ENCODE results near the gene SYT7.

The SYT7 gene

GRCh38 chr11:61514050-61514917 lies 66.6 kb downstream of the SYT7 start:
- DNase-seq (ENCODE audit: low read depth in 2 of 2) = no peak

DNA sequence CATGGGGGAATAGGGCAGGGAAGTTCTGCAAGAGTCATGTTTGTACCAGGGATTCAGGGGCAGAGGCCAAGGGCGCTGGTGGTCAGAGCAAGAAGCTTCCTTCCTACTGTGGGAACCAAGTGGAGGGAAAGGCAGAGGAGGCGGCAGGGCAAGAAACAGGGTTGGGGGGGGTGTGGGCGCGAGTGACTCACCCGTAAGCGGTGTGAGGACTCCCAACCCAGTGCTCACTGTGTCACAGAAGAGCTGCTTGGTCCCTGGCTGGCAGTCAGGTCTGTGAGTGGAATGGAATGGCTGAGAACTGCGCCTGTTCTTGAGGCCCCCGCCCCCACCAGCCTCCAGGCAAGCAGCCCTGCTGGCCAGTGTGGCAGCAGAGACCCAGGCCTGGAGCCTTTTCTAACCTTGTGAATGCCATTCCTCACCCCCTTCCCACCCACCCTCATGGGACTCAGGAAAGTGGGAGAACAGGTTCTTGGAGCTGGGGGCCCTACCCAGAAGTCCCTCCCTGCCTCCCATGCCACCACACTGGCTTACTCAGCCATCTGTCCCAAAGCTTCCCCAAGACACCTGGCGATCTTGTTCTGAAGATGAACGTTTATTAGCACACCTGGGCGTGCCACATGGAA lies 67.6 kb downstream of the SYT7 start:
- DNase-seq (ENCODE audit: low read depth in 2 of 2) = no peak

- no peak for DNase-seq (ENCODE audit: low read depth in 2 of 2)
Observed at GRCh38 chr11:61512435-61512834, 68.4 kb downstream of the SYT7 start.

DNA sequence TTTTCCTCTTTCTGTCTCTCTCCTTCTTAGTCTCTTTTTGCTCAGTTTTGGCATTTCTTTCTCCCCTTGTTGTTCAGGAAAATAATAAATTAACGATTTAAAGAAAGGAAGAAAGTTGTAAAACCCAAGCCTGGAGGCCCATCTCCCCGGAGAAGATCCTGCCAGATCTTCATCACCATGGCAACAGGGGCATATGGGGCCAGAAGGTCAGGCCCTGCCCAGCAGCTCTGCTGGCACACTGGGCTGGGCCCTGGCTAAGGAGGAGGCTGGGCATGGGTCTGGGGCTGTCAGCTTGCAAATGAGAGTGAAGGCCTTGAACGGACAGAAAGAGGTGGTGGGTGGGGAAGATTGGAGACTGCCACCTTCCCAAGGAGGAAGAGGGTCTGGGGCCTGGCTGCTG lies 69.5 kb downstream of the SYT7 start:
- DNase-seq (ENCODE audit: low read depth in 2 of 2) = no peak

DNA sequence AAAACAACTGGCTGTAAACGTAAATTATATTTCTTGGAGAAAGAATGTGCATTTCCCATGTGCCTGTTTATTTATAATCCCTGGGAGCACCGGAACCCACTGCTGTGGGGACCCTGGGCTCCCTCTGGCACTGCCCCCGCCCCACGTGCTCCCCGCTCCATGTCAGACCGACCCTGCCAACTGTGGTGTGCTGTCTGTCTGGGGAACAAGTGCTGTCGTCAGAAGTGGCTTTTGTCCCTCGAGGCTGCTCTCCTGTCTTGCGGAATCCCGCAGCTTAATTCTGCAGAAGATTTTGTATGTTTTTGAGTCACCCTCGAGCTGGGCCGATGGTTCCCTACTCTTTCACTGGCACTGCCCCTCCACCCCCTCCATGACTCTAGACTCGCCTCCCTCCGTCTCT lies 69.9 kb downstream of the SYT7 start:
- no peak for DNase-seq (ENCODE audit: low read depth in 2 of 2)

- DNase-seq (ENCODE audit: low read depth in 2 of 2) = no peak
Observed at GRCh38 chr11:61510166-61510919, 70.5 kb downstream of the SYT7 start.

DNA sequence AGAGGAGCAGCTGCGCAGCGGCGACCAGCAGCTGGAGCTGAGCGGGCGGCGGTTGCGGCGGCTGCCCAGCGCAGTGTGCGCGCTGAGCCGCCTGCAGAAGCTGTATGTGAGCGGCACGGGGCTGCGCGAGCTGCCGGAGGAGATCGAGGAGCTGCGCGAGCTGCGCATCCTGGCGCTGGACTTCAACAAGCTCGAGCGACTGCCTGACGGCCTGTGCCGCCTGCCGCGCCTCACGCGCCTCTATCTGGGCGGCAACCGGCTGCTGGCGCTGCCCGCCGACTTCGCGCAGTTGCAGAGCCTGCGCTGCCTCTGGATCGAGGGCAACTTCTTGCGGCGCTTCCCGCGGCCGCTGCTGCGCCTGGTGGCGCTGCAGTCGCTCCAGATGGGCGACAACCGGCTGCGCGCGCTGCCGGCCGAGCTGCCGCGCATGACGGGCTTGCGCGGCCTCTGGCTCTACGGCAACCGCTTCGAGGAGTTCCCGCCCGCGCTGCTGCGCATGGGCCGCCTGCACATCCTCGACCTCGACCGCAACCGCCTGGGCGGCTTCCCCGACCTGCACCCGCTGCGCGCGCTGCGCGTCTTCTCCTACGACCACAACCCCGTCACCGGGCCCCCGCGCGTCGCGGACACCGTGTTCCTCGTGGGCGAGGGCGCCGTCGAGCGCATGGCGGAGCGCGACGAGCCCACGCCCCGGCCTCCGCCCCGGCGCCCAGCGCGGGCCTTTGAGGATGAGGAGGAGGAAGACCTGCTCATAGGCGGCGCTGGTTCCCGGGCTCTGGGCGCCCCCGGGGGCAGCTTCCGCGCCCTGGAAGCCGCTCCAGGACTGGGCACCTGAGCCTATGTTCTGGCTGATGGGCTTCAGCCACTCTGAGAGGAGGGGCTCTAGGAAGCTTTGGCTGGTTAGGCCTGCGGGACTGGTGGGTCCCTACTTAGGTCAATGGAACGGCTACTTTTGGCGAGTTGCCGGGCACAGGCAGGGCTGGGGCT lies 71.5 kb downstream of the SYT7 start:
- DNase-seq (ENCODE audit: low read depth in 2 of 2) = peak; percentile 59 to 63

DNA sequence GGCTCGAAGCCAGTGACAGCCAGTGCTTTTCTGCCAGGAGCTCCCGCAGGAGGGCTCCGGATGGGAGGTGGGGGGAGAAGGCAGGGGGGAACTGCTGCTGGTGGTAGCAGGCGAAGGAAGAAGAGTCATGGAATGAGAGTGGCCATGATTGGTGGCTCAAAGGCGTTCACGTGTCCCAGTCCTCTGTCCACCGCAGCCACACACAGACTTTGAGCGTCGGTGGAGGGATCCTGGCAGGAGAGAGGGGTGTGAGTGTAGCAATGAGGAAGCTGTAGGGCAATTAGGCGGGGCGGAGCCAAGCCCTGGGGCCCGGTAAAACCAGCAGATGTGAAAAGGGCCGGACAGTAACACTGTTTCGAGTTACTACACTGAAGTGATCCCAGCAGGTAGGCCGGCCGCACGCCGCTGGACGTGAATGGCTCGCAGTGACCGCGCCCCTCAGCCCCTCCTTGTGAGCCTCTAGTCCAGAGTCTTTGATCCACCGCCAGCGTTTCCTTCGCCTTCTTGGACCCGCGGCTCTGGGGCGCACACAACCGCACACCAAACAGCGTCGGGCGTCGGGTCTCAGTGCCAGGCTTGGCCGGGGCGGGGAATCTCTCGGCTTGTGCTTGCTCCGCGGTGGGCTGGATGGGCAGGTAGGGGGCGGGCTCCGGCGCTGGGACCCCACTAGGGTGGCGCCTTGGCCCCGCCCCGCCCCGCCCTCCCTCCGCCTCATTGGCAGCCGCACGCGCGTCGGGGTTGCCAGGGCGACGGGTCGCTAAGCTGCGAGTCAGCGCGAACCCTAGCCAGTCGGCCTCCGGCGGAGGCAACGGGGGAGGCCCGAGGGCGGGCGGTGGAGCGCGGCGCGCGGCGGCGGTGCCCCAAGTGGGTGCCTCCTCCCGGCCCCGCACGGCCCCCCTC lies 72.7 kb downstream of the SYT7 start, which contains the start of gene LRRC10B:
LRRC10B (plus strand) TSS at position 788 of the 900 bp plus-strand sequence. CDS start 250 bp downstream, outside the sequence.
- DNase-seq (ENCODE audit: low read depth in 2 of 2) = peak; percentile 28 to 34

DNA sequence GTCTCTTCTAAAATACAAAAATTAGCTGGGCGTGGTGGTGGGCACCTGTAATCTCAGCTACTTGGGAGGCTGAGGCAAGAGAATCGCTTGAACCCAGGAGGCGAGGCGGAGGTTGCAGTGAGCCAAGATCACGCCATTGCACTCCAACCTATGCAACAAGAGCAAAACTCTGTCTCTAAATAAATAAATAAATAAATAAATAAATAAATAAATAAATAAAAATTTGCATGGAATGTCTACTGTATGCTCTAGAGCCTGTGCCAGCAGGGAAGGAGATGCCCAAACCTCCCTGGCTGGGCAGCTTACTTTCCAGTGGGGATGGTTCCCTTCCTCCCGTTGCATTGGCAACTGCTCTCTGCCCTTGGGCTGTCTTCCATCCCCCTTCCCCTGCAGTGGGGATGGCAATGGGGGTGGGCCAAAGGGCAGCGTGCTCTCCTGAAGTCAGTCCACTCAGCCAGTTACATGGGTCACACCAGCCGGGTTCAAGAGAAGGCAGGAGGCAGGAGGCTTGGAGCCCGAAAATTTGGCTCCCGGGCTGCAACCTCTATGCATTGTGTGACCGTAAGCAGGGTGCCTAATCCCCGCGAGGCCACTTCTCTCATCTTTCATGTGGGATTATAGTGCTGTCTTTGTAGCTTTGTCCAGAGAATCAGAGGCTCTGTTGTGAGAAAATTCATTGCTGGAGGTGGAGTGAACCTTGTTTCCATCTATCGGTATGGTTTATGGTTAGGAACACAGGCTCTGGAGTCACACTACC lies 73.7 kb downstream of the SYT7 start:
- DNase-seq (ENCODE audit: low read depth in 2 of 2) = no peak

DNA sequence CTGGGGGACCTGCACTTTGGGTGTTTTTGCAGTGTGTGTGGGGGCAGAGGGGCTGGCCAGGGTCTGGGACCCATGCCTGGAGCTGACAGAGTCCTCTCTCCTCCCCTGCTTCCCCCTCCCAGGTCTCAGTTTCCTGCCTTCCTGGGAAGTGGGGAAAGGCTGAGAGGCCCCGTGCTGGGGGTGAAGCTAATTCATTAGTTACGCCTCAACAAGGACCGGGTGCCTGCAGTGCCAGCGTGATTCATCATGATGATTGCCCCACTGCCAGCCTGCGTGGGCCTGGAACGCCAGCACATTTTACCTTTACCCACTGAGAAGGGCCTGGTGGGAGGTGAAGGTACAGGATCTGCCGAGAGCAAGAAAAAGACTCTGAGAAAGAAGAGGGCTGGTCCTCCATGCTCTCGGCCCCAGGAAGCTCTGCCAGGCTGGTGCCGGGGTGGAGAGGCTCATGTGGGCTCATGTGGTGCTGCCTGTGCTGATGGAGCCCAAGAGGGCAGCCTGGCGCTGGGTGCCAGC lies 75.2 kb downstream of the SYT7 start:
- no peak for DNase-seq (ENCODE audit: low read depth in 2 of 2)

- no peak for DNase-seq (ENCODE audit: low read depth in 2 of 2)
Observed at GRCh38 chr11:61505106-61505505, 75.8 kb downstream of the SYT7 start.

DNA sequence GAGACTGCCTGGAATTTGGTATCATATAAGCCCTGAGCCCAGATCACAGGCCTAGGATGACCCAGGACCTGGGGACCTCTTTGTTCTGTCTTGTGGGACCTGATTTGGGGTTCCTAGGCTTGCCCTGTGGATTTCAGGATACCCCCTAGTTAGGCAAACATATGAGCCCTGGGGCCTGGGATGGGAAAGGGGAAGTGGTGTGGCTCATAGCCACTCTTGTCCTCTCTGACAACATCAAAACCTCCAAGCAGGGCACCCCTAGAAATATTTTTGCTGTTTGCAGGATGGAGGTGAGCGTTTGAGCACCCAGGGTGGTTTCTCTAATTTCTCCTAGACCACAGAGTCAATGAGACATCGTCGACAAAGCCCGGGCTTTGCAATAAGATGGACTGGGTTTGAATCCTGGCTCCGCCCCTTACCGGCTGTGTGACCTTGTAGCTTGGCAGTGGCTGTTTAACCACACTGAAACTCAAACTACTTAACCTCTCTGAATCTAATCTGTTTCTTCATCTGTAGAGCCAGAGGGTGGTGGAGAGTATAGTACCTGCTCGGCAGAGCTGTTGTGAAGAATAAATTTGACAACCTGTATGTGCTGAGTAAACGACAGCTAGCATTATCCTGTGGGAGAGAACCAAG lies 77.6 kb downstream of the SYT7 start:
- DNase-seq (ENCODE audit: low read depth in 2 of 2) = no peak

GRCh38 chr11:61502522-61502921 lies 78.4 kb downstream of the SYT7 start:
- DNase-seq (ENCODE audit: low read depth in 2 of 2) = no peak

DNA sequence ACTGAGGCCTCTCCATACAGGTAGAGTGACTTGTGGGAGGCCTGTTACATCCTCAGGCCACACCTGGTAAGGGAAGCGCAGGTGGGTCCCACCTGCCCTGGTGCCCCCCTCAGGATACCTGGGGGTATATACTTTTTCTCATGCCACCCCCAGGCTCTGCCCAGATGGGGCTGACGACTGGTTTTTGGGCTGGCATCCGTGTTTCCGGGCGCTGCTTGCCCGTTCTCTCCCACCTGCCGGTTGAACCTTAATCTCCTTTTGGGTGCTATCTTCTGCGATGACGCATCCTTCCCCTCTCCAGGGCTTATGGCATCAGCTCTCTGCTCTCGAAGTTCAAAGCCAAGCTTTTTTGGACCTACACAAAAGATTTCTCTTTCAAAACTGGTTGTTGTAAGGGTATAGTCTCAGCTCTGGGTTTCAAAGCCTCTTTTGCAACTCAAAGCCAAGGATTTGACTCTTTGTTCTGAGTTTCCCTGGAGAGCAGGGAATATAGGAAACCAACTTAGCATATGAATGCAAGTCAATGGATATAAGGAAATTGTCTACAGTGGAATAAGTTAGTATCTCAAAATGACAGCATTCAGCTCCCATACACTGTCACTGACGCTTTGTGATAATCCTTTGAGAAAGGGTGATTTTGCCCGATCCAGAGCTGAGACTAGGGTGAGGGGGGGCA lies 80.9 kb downstream of the SYT7 start:
- no peak for DNase-seq (ENCODE audit: low read depth in 2 of 2)

DNA sequence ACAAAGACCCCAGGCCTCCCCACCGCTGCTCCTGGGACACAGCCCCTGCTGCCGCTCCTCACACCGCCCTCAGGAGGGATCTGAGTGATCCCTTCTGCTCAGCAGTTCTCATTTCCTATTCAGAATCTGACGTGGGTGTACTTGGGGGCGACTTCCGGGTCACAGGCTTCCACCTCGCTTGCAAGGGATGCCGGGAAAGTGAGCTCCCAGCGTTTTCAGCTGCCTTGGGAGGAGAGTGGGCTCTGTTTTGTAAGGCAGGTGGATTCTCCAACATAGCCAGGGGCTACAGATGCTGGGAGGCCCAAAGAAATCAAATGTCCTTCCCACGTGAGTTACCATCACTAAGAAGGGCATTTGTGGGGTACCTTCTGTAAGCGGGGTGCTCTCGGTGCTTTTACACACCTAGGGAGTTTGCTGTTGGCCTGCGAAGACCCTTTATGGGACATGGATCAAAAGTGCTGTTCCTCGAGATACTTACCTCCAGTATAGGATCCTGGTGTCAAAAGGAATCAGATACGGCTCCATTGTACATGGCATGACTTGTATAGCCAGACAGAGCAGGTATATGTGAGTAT lies 82.0 kb downstream of the SYT7 start:
- no peak for DNase-seq (ENCODE audit: low read depth in 2 of 2)

DNA sequence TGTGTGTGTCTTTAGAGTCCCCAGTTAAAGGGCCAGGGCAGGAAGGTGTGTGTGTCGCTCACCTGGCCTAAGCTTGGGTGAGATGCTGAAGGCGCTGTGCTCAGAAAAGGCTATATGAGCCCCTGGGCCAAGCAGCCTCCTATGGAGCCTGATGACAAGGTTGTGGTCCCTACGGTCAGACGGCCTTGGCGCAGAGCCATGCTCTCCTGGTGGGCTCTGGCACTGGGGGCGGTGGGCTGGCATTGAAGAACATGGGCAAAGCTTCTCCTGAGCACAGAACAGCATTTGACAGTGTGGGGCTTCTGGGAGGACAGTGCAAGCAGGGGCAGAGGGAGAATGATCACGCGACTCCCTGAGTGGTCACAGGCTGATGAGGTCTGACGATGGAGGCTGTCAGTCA lies 83.0 kb downstream of the SYT7 start:
- DNase-seq (ENCODE audit: low read depth in 2 of 2) = no peak

DNA sequence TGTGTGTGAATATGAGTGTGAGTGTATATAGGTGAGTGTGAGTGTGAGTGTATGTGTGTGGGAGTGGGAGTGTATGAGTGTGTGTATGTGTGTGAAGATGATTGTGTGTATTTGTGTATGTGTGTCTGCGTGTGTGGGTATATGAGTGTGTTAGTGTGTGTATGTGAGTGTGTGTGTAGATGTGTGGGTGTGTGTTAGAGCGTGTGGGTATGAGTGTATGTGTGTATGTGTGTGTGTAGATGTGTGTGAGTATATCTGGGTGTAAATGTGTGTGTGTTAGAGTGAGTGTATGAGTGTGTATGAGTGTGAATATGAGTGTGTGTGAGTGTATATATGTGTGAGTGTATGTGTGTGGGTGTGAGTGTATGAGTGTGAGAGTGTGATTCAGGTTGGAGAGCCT lies 83.4 kb downstream of the SYT7 start:
- DNase-seq (ENCODE audit: low read depth in 2 of 2) = no peak
